ENCODE data around the gene SNTB2.

GRCh38 chr16:69325784-69326171 is 138.8 kb downstream of the SNTB2 start:
- TF ChIP-seq POLR2A (IDR thresholded peaks at IDR 0.05): no peak
- TF ChIP-seq POLR2AphosphoS5 (IDR thresholded peaks at IDR 0.05): no peak
- TF ChIP-seq CTCF (IDR thresholded peaks at IDR 0.05): no peak
- TF ChIP-seq EP300 (IDR thresholded peaks at IDR 0.05): no peak
